ENCODE results near the gene L3MBTL3.
"Not testable (repeated sequence)": the region's sequence is repeated elsewhere in the genome, so short reads cannot be mapped to it uniquely, and the experiment has no call there.

L3MBTL3 gene

DNA sequence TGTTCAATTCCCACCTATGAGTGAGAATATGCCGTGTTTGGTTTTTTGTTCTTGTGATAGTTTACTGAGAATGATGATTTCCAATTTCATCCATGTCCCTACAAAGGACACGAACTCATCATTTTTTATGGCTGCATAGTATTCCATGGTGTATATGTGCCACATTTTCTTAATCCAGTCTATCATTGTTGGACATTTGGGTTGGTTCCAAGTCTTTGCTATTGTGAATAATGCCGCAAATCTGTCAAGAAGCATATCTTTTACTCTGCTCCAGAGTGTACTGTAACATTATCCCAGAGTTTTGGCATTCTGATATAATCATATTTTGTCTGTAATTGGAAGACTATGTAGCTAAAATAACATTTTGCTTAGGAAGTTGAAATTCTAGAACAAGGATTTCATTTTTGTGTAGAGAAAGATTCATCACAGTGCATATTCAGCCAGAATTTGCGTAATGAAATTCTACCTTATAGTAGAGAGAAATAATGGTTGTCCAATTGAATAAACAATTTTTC lies 98.9 kb downstream of the L3MBTL3 start:
- in situ Hi-C loops (cut with HindIII; ENCODE audit: low pct_ligation_motif_present, low pct_unique_long_range_greater_than_20kb, low sequenced_read_pairs): not testable (repeated sequence)

DNA sequence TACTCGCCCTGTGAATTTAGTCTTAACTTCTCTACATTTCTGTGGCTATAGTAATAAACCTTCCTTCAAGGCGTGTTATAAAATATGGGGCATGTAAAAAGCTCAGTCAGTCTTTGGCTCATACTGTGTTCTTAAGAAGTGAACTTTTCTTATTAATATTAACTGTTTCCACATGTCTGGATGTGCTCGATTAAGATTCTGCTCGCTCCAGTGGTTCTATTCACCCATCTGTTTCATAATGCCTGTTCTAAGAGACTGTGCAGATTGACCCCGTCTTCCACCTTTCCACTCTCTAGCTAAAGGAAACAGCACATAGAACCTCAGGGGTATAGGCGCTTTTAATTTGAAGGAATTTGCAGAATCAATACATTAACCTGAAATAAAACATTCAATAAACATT lies 99.9 kb downstream of the L3MBTL3 start:
- in situ Hi-C loops (cut with HindIII; ENCODE audit: low pct_ligation_motif_present, low pct_unique_long_range_greater_than_20kb, low sequenced_read_pairs): no loop called here
- DNase-seq: peak; percentile 2

More for the DNA sequence above, 98.9 kb downstream of the L3MBTL3 start:
- DNase-seq: not testable (repeated sequence)

DNA sequence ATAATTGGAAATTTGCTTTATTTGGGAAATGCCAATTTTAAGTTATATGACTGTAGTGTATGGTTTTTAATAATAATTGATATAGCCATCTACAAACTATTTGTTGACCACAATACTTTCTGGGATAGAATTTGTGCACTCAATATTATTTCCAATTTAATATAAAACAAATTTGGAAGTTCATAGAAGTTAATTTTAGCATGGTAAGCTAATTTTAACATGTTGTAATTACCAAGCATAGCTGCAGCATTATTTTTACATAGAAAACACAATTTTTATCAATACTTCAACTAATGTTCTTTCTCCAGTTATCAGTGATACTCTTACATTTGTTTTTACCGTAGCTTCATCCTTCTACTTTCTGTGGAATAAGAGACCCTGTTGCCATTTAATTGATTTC lies 100.8 kb downstream of the L3MBTL3 start:
- in situ Hi-C loops (cut with HindIII; ENCODE audit: low pct_ligation_motif_present, low pct_unique_long_range_greater_than_20kb, low sequenced_read_pairs): no loop called here
- DNase-seq: no peak

DNA sequence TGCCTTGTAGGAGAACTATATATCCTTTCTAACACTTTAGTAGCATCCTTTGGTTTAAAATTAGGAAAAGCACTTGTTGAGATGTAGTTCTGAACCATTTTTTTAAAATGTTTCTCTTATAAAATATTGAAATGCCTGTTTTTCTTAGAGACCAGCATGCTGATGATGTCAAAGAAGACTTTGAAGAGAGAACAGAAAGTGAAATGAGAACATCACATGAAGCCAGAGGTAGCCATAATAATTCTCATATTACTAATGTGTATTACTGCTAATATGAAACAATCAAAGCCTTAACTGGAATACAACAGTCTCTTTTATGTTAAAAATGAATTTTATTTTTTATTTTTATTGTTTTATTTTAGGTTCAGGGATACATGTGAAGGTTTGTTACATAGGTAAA lies 102.3 kb downstream of the L3MBTL3 start:
- in situ Hi-C loops (cut with HindIII; ENCODE audit: low pct_ligation_motif_present, low pct_unique_long_range_greater_than_20kb, low sequenced_read_pairs): no loop called here
- DNase-seq: no peak

DNA sequence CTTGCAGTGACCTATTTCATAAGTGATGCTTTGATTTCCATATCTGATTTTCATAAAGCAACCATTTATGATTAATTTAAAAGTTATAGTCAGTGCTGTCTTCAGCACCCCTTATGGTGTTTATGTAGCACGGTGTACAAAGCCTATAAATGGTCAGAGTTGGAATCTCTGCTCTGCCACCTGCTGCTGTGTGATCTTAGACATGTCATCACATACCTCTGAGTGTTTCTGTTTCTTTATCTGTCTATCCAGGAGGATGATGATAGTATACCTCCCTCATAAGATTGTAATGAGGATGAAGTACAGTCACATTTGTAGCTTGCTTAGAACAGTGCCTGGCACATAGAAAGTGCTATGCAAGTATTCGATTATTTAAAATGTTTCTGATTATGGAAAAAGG lies 103.9 kb downstream of the L3MBTL3 start:
- in situ Hi-C loops (cut with HindIII; ENCODE audit: low pct_ligation_motif_present, low pct_unique_long_range_greater_than_20kb, low sequenced_read_pairs): no loop called here
- no peak for DNase-seq

DNA sequence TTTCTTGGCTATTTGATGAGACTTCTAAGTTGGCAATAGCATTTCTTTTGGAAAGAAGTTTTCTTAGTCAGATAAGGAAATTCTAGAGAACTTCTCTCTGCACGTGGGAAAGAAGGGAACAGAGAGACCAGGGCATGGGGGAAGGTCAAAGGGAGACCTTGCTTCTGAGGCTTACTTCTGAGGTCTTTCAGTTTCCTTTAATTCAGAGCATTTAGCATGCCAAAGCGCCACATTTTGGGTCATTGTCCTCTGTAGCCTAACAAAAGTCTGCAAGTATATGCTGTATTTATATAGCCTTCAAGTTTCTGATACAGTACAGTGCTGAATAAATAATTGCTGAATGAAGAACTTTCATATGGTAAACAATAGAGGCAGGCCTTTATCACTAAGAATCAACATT lies 108.8 kb downstream of the L3MBTL3 start:
- no peak for DNase-seq
- in situ Hi-C loops (cut with HindIII; ENCODE audit: low pct_ligation_motif_present, low pct_unique_long_range_greater_than_20kb, low sequenced_read_pairs): no loop called here

DNA sequence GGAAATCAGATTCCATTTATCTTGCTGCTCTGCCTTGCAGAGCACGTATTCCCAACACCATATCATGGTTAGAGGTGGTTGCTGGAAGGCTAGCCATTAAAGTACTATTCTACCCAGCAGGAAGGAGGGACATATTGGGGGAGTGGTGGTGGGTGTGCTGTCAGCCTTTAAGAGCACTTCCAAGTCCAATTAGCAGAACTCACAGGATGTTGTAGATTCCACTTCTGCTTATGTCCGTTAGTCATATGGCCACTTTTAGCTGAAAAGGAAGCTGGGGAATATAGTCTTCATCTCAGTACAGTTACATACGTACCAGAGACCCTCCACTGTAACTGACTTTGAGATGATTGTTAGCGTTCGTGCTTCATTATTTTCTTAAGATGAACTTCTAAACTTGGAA lies 109.9 kb downstream of the L3MBTL3 start:
- in situ Hi-C loops (cut with HindIII; ENCODE audit: low pct_ligation_motif_present, low pct_unique_long_range_greater_than_20kb, low sequenced_read_pairs): no loop called here
- DNase-seq: no peak

DNA sequence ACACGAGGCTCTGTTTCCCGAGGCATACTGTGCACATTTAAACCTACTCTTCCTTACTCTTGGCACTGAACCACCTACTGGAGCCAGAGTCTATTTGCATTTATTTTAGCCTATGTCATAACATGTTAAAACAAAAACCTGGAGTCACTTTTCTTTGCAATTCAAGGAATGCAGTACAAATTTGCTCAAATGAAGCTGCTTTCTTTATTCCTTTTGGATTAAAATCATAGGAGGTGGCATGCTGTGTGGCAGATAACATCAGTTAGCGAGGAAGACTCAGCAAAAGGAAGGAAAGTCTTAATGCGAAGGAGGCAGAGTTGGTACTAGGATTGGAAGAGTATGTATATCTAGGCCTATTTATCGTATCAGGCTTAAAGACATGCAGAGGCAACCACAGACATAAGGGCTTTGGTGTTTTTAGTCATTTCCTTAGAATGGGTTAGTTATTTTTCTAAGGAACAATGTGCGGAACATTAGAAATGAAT lies 111.4 kb downstream of the L3MBTL3 start:
- DNase-seq: no peak
- in situ Hi-C loops (cut with HindIII; ENCODE audit: low pct_ligation_motif_present, low pct_unique_long_range_greater_than_20kb, low sequenced_read_pairs): no loop called here

DNA sequence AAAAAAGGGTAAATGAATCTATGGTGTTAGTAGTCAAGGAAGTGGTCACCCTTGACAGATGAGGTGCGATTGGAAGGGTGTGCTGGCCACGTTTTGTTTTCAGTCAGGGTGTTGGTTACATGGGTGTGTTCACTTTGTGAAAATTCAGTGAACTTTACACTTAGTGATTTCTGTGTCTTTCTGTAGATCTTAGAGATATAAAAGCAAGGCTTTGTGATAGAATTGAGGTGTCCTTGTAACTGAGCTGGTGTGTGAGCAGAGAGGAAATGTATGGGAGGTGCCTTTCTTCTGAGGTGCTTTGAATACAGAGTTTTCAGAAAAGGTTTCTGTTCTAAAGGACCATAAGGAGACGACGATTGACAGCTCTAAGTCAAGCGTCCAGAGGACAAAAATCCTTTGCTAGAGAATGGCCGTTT lies 113.9 kb downstream of the L3MBTL3 start:
- DNase-seq: no peak
- in situ Hi-C loops (cut with HindIII; ENCODE audit: low pct_ligation_motif_present, low pct_unique_long_range_greater_than_20kb, low sequenced_read_pairs): no loop called here

DNA sequence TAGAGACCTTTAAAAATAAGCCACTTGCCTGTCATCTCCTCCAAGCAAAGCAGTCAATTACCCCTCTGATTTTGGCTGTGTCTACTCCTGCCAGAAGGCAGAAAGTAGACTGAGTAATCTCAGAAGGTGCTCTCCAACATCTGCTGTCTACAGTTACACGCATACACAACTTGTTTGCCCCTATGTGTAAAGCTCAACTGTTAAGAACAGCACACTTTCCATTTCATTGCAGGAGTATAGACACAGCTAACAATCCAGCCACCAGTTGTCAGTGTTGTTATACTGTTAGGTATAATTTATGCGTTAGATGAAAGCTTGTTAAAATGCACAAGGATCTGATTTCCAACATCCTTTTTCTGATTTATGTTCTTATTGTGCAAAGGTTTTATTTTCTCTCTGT lies 116.2 kb downstream of the L3MBTL3 start:
- no peak for DNase-seq
- in situ Hi-C loops (cut with HindIII; ENCODE audit: low pct_ligation_motif_present, low pct_unique_long_range_greater_than_20kb, low sequenced_read_pairs): no loop called here

DNA sequence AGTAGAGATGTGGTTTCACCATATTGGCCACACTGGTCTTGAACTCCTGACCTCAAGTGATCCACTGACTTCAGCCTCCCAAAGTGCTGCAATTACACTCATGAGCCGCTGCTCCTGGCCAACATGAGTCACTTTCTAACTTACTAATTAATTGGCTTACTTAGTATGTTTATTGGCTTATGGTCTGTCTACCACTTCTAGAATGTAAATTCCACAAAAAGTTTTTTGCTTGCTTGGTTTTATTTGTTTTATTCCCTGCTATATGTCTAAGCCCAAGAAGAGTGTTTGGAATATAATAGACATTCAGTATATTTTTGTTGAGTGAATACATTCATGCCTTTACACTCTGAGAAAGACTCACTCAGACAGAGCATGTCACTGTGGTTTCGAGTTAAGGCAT lies 118.4 kb downstream of the L3MBTL3 start:
- DNase-seq: no peak
- in situ Hi-C loops (cut with HindIII; ENCODE audit: low pct_ligation_motif_present, low pct_unique_long_range_greater_than_20kb, low sequenced_read_pairs): no loop called here

DNA sequence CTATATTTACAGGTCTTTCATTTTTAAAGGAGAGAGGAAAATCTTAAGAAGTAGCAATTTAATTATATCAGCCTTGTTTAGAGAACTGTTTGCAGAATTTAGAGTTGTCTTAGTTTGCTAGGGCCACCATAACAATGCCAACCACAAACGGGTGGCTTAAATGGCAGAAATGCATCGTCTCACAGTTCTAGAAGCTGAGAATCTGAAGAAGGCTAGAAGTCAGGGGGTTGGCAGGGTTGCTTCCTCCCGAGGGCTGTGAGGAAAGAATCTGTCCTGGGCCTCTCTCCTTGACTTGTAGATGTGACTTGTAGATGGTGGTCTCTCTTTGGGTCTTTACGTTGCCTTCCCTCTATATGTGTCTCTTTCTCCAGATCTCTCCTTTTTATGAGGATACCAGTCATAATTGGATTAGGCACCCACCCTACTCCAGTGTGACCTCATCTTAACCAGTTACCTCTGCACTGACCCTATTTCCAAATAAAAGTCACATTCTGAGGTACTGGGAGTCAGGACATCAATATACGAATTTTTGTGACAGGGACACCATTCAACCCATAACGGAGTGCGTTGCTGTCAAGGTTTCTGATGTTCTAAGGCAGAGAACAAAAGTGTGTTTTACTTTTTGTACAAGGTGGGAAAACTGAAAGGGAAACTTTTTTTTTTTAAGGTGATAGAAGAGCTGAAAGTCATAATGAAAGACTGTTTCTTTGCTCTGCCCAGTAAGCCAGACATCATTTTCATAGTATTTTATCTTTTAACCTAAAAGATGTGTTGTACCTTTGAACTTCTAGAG lies 119.9 kb downstream of the L3MBTL3 start:
- in situ Hi-C loops (cut with HindIII; ENCODE audit: low pct_ligation_motif_present, low pct_unique_long_range_greater_than_20kb, low sequenced_read_pairs): no loop called here
- no peak for DNase-seq

DNA sequence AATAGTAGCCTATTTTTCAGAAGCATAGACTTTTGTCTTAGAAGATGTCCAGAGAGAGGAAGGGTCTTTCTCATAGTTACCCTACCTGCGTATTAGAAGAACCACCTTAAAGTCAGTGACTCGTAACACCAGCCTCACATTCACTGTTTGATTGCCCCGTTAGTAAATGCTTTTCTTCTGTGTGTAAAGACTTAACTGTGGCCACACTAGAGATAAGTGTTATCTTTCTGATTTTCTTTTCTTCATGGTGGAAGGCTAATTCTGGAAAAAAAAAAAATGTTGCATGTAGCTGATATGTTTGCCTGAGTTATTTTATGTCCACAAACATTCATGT lies 120.5 kb downstream of the L3MBTL3 start:
- in situ Hi-C loops (cut with HindIII; ENCODE audit: low pct_ligation_motif_present, low pct_unique_long_range_greater_than_20kb, low sequenced_read_pairs): no loop called here

DNA sequence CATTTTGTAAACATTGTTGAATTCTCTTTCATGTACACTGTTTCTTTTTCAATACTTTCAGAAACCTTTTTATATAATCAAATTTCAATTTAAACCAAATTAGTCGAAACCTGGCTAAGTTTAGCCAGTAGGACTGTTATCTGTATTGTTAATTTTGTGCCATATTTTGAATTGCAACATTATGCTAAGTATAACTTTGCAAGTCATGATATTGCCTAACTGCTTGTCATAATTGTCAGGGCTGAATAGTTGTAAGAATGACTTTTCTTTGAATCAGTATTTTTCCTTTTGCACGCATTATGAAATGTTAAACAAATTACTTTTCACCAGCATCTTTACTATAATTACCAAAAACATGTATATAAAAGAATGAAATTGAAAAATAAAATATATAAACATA lies 121.7 kb downstream of the L3MBTL3 start:
- in situ Hi-C loops (cut with HindIII; ENCODE audit: low pct_ligation_motif_present, low pct_unique_long_range_greater_than_20kb, low sequenced_read_pairs): no loop called here
- DNase-seq: no peak

More for the DNA sequence above, 120.5 kb downstream of the L3MBTL3 start:
- DNase-seq: no peak

DNA sequence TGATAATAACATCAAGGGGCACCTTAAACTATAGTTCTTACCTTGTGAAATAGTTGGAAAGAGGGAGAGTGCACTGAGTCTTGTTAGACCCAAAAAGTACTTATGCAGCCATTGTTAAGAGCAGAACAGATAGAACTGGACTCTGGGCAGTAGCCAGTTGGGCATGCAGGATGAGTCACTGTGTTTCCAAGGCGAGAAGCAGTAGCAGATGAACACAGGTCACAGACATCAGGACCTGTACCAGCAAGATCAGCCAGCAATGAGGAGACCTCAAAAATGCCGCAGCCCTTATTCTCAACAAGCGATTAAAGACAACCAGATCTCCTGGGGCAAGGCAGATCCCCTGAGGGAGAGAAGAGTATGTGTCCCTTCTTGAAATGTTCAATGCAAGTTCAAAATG lies 125.3 kb downstream of the L3MBTL3 start:
- in situ Hi-C loops (cut with HindIII; ENCODE audit: low pct_ligation_motif_present, low pct_unique_long_range_greater_than_20kb, low sequenced_read_pairs): no loop called here
- DNase-seq: no peak

DNA sequence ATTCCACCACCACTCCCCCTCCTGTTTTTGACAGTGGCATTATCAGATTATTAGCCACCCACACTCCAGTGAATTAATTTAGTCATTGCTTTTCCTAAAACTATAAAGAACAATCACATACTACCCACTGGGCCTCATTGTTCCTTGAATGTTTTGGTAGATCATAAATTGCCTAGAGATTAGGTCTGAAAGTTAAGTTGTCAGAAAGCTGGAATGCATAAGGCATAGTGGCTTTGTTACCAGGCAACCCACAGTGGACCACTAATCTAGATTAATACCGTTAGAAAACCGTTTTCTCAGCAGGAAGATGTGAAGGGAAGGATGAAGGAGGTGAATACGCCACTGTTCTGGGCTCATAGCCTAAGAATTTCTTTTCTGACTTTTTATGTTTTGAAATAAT lies 128.7 kb downstream of the L3MBTL3 start:
- in situ Hi-C loops (cut with HindIII; ENCODE audit: low pct_ligation_motif_present, low pct_unique_long_range_greater_than_20kb, low sequenced_read_pairs): no loop called here
- DNase-seq: no peak

DNA sequence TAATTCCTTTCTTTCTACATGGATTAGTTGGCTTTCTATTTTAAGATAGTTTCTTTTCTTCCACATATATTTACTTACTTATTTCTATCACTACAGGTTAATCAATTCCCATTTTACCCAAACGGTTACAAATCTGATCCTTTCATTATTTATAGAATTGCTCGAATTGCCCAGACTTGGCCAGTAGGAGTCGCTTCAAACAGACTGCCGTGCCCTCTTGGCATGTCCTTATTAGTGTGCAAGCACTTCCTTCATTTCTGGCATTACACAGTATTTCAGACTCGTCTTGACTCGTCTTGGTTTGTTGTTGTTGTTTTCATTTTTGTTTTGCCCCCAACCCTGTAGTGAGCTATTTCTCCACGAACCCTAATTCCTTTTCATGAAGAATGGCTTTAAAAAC lies 129.8 kb downstream of the L3MBTL3 start:
- no peak for DNase-seq
- in situ Hi-C loops (cut with HindIII; ENCODE audit: low pct_ligation_motif_present, low pct_unique_long_range_greater_than_20kb, low sequenced_read_pairs): no loop called here

DNA sequence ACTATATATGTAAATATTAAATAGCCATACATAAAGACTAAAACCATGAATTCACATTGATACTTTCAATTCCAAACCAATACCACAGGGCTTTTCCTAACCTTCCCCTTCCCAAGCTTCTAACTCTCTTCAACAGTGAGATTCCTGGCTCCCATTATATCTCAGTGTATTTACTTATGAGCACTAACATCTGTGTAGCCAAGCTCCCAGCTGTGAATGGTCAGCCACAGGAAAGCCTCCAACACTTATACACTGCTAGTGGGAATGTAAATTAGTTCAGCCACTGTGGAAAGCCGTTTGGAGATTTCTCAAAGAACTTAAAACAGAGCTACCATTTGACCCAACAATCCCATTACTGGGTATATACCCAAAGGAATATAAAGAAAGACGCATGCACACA lies 130.6 kb downstream of the L3MBTL3 start:
- in situ Hi-C loops (cut with HindIII; ENCODE audit: low pct_ligation_motif_present, low pct_unique_long_range_greater_than_20kb, low sequenced_read_pairs); DNase-seq: not testable (repeated sequence)

DNA sequence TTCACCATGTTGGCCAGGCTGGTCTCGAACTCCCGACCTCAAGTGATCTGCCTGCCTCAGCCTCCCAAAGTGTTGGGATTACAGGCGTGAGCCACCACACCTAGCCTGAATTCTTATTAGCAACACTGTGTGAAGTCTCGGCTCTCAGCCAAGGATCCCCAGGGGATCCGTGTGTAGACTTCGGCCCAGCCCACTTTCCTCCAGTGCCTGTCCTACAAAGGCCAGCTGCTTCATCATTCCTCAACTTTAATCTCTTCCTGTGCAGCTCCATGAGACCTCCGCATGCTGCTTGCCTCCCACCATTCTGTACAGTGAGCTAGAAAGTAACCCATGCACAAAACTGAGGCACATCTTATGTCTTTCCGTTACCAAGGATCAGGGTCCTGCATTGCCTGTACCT lies 132.5 kb downstream of the L3MBTL3 start:
- DNase-seq: no peak
- in situ Hi-C loops (cut with HindIII; ENCODE audit: low pct_ligation_motif_present, low pct_unique_long_range_greater_than_20kb, low sequenced_read_pairs): no loop called here

DNA sequence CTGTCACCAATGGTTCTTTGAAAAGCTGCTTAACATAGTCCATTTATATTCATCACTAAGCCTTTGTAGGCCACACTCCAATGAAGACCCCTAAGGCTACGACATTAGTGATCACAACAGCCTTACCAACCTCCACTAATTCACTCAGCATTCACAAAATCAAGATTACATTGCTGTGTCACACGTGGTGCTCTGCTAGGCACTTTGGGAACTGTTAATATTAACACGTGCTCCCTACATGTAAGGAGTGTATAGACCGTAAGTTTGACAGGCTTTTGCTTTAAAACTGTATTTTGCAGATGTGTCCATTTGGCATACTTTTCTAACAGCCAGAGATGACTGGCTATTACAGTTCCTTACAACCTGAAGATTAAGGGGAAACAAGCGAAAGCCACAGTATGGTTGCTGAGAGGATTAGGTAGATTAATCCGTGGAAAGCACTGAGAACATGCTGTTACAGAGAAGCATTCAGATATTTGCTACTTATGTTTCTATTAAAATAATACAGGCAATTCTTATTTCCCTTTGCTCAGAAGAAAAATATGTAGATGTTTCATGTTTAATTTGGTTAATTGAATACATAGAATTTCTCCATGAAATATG lies 134.6 kb downstream of the L3MBTL3 start:
- in situ Hi-C loops (cut with HindIII; ENCODE audit: low pct_ligation_motif_present, low pct_unique_long_range_greater_than_20kb, low sequenced_read_pairs): no loop called here
- DNase-seq: no peak
